ENCODE results near the gene LCOR.
"Not testable (repeated sequence)": the region's sequence is repeated elsewhere in the genome, so short reads cannot be mapped to it uniquely, and the experiment has no call there.

LCOR gene

GRCh38 chr10:96943161-96943560, 111.1 kb downstream of the LCOR start:
- DNase-seq: not testable (repeated sequence)

- DNase-seq: no peak
Measured at GRCh38 chr10:96947036-96947435, 114.9 kb downstream of the LCOR start.

GRCh38 chr10:96949039-96949683, 117.1 kb downstream of the LCOR start:
- DNase-seq: no peak

GRCh38 chr10:96951954-96952353, 119.9 kb downstream of the LCOR start:
- no peak for DNase-seq

DNA sequence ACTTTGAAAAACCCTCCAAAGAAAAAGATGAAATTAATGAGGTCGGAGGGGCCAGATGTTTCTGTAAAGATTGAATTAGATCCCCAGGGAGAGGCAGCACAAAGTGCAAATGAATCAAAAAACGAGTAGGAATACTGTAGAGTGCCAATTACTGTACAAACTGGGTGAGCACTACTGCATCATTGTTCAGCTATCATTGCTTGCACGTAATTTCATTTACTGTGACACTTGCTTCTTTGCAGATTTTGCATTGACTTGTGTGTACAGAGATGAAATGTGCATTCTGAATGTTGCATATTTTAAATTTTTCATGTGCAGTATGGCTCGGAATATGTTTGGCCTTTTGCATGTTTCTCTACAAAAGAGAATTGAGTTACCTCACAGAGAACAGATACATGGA, 123.7 kb downstream of the LCOR start:
- DNase-seq: no peak

DNA sequence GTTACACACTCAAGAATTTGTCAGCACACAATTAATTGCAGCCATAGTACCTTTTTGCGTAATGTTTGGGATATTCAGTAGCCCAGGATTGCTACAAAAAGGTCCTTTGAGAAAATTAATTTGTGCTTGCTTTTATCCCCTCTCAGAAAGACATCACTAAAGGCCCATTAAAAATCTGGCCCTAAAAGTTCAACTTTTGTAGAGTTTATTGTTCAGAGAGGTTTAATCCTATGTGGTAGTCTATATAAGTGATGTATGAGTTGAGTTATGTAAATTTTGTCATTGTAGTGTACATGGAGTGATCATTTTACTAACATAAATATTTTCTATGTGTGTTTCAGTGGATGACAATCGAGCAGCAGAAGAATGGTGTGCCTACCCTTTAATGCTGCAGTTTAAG, 126.0 kb downstream of the LCOR start:
- no peak for DNase-seq

DNA sequence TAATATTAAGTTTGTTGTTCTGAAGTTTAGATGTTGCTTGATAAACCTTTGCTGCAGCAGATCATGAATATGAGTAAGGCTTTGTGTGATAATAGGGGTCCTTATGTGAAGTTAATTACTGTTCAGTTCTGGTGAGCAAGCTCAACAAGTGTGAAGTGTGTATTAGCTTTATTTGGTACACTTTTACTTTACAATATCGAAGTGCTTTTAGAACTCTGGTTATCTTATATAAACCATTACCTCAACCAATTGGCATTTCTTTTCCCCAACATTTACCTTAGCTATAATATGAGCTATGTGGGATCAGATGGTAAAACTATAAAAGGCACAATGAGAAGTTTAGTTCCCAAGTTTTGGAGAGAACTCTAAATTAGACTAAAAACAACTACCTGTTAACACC, 127.6 kb downstream of the LCOR start:
- DNase-seq: no peak

DNA sequence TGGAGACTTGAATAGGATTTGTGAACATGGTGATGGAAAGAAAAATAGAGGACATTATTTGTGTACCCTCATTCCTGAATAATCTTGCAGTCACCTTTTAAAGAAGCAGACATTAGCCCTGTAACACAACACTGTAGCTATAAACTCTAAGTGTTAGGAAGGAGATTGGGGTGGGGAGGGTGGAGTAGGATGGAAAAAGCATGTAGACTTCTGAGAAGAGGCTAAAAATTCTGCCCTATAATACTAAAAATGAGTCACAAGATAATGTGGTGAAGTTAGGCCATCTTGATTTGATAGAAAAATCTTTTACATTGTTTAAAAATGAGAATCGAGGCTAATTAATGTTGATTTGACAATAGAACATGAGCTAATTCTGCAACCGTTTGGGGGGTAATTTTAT, 128.8 kb downstream of the LCOR start:
- DNase-seq: no peak

DNA sequence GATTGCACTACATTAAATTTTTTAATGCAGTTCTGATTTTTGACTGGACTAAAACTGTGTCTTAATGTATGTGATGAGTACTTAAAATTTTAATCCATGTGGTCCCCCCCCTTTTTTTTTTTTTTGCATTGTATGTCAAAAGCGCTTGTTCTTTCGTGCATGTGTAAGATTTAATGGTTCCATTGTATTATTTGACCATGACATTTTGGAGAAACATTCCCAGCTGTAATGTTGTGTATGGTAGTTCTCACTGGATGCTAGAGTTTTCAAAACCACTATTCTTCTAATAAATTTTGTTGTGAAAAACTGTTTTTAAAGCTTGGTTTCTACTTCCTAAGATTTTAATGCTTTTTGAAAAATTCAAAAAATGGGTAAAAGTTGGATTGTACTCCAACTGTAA, 132.0 kb downstream of the LCOR start:
- DNase-seq: no peak

GRCh38 chr10:96967847-96968246, 135.7 kb downstream of the LCOR start:
- no peak for DNase-seq

DNA sequence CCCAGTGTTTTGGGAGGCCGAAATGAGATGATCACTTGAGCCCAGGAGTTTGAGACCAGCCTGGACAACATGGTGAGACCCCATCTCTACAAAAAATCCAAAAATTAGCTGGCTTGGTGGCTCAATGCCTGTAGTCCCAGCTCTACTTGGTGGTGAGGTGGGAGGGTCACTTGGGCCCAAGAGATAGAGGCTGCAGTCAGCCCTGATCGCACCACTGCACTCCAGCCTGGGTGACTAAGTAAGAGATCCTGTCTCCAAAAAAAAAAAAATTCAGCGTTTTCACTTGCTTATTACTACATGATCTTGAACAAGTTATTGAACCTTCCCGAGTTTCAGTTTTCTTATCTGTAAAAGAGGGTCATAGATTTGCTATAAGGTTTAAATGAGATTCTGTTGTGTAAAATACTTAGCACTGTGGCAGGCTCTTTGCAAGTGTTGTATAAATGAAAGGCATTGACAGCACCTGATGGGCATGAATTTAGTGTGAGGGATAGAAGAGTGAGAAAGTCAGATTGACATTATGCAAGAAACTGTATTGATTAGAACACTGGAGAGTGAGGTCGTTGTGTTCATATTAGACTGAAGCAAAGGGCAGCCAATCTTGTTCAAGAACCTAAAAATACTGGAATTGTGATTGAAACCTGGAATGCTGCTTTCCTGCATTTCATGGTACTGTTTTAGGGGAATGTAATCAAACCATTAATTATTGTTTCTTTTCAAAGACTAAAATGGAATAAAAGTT, 136.8 kb downstream of the LCOR start:
- no peak for DNase-seq

- DNase-seq: no peak
Measured at GRCh38 chr10:96971324-96971723, 139.2 kb downstream of the LCOR start.

DNA sequence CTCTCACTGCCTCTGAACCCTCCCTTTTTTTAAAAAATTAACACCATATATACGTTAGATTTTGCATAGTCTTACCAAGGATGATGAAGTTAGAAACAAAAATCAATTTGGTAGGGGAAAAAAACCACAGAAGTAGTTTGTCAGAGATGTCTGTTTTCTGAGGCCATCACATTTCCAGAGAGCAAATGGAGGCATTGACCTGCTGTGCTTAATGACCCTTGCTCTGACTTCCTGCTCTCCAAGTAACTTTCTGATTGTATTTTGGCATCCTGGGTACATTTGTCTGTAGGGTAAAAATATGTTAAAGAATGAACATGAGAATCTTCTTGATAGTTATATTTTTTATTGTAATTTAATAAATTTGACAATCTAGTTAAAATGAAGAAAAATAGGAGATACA, 140.2 kb downstream of the LCOR start:
- DNase-seq: no peak

DNA sequence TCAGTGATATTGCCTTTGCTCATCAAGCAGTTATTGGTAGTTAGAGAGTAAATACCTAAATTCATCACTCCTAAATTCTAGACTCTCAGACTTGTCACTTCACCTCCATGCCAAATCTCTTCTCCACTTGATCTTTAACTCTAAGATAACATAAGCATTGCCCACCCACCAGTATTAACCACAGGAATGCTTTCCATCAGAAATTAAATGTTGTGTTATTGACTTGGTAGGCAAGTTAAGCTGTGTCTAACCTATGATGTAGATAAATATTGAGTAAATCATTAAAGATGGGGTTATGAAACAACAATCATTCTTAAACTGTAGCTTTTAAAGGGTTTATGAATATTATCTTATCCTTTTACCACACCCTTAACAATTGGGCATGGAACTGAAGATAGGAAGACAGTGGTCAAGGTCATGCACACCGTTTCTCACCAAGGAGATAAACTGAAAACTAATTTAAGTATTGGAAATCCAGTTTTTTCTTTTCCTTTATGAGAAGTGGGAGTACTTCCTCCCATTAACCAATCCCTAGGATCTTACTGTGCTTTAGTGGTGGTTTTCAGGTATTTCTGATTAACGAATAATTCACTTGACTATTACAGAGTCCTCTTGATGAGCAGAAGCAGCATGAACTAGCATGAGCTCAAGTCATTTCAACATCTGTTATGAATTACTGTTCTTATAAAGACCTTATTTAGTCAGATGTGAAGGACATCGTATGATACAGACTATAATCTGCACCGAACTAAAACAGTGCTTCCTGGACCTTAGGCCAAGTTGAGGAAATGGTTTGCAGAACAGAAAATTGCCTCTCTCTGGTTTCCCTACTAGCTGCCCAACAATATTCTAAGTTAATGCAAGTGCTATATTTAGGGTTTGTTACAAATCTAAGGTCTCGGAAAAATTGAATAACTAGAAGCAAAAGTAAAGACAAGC, 142.0 kb downstream of the LCOR start:
- DNase-seq: no peak

- no peak for DNase-seq
Measured at GRCh38 chr10:96975136-96975535, 143.0 kb downstream of the LCOR start.

DNA sequence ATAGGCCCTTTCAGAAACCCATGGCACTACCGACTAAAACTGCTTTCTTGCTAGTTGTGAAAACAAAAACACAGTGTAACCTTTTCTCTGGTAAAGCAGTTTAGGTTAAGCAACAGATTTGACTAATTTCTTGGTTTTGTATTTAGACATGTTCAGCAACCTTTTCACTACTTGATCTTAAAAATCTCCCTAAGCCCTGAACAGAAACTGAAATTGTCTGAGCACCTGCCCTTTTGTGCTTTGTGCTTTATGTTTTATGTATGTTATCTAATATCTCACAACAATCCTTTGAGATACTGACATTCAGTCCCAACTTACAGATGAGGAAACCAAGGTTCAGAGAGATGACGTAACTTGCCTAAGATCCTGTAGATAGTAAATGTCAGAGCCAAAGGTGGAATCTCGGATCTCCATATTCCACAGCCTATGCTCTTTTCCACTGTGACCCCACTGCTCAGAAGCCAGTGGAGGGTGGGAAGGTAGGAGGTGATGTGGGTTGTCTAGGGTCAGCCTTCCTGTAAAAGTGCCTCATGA, 146.6 kb downstream of the LCOR start:
- no peak for DNase-seq

DNA sequence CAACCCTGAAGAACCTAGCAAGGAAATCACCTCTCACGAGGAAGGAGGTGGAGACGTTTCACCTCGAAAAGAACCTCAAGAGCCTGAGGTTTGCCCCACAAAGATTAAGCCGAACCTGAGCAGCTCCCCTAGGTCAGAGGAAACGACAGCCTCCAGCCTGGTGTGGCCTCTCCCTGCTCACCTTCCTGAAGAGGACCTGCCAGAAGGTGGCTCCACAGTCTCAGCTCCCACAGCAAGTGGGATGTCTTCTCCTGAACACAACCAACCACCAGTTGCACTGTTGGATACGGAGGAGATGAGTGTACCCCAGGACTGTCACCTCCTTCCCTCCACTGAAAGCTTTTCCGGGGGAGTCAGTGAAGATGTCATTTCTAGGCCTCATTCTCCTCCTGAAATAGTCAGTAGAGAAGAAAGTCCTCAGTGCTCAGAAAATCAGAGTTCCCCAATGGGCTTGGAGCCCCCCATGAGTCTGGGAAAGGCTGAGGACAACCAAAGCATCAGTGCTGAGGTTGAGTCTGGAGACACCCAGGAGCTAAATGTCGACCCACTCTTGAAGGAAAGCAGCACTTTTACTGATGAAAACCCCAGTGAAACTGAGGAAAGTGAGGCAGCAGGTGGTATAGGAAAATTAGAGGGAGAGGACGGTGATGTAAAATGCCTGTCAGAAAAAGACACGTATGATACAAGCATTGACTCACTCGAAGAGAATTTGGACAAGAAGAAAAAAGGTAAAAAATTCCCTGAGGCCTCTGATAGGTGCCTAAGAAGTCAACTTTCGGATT, 150.2 kb downstream of the LCOR start:
- DNase-seq: no peak

DNA sequence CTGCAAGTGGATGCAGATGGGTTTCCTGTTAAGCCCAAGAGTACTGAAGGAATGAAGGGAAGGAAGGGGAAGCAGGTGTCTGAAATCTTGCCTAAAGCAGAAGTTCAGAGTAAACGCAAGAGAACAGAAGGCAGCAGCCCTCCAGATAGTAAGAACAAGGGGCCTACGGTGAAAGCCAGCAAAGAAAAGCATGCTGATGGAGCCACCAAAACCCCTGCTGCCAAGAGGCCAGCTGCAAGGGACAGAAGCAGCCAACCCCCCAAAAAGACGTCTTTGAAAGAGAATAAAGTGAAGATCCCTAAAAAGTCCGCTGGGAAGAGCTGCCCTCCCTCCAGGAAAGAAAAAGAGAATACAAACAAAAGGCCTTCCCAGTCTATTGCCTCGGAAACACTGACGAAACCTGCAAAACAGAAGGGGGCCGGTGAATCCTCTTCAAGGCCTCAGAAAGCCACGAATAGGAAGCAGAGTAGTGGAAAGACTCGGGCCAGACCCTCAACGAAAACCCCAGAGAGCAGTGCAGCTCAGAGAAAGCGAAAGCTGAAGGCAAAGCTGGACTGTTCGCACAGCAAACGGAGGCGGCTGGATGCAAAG, 152.5 kb downstream of the LCOR start:
- DNase-seq: no peak

DNA sequence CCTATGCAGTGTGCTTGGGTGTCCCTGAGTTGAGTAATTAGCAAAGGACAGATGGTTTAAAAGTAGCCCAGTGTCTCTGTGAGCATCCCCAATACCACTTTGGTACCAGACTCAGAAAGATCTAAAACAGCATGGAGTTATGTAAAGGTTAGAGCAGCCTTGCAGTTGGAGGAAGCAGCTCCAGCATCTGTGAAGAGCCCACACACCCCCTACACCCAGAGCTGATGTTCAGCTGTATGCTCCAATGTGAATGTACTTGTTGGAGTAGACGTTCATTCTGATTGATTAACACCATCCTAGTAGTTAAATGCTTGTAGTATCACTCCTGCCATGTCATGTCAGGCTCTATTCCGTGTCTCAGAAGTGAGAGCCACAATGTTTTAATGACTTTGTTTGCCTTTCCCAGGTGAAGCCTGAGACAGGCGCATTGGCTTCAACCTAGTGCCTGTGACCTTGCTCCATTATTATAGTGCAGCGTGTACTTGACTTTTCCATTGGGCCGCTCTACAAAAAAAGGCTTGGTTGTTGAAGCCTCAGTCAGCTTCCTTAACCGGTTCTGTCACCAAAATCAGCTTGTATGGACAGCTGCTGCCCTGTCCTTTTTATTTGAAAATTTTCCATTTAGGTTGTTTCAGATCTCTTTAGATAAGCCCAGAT, 154.2 kb downstream of the LCOR start:
- no peak for DNase-seq

DNA sequence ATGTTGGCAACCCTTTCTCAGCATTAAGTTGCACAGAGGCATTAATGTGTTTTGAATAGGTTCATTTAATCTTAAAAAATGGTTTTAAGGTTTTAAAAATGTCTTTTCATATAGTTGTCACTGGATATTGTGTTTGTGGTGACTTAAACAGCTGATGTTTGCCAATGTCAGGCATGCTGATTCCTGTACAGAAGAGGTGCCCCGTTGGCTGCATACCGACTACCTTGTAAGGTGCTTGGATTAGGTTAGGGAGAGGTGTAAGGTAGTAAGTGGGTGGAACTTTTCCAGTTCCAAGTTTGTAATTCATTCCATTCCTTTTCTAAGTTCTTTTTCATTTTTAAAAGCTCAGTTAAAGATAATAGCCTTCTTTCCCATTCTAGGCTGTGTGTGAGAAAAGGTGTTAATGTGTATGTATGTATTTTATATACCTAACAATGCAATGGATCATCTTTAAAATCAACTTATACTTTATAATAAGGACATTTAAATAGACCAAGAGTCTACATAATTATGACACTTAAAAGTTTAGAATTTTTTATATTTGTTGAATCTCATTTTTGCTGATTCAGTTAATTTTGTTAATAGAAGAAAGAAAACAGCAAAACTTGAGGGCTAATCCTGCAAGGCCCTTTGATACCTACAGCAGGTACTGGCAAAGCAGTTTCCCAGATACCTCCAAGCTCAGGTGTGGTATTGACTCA, 155.2 kb downstream of the LCOR start:
- DNase-seq: no peak

GRCh38 chr10:96987842-96988175, 155.7 kb downstream of the LCOR start:
- no peak for DNase-seq

Measured in RPMI8226 (cell line).